Caco-2 (cell line): ENCODE results near the gene GALNT8. TPM values are rescaled to one million over a fixed set of nuclear protein-coding genes. Genes with fewer than 3 reads are reported as not detected.
"Not testable (repeated sequence)": the region's sequence is repeated elsewhere in the genome, so short reads cannot be mapped to it uniquely, and the experiment has no call there.

Source experiments
- BruUV-seq: library from RNA; stranded (reverse); fragments of 400-500 nt; replicated peaks from 2 replicates; lab custom pipeline; 2021; lab: Mats Ljungman, UMichigan
- CTCF ChIA-PET: fragments of 300-600 bp; sonication (Branson Sonifier 250); formaldehyde crosslinking; loops from one replicate; lab custom pipeline; 2022; ENCODE audit warnings: antibody characterized with exemption; lab: Charles Lee
- POLR2A ChIA-PET: fragments of 300-600 bp; sonication (Branson Sonifier 250); formaldehyde crosslinking; loops from one replicate; lab custom pipeline; 2022; ENCODE audit warnings: antibody characterized with exemption; lab: Charles Lee
- DNase-seq, 2 experiments: peaks; one replicate each; pipeline versions ENCODE4 v3.0.0 to v3.0.0-alpha.2; 2020 to 2022
- H3K27me3 ChIP-seq: replicated peaks from 2 replicates; pipeline ENCODE4 v1.6.0; 2011; ENCODE audit warnings: low read length; ENCODE audit not compliant: control insufficient read depth, insufficient read depth
- H3K36me3 ChIP-seq: 2 replicates; pipeline ENCODE4 v1.5.1; 2011; ENCODE audit warnings: low read length; ENCODE audit not compliant: control insufficient read depth, insufficient read depth
- H3K4me1 ChIP-seq: fragments of 250-450 bp; sonication (Bioruptor Pico); 2 replicates; pipeline ENCODE4 v1.5.1; 2020; ENCODE audit warnings: mild to moderate bottlenecking
- H3K4me3 ChIP-seq: 2 replicates; pipeline ENCODE4 v1.5.1; 2011; ENCODE audit warnings: low read depth, mild to moderate bottlenecking, control low read depth, low read length
- H3K9me3 ChIP-seq: fragments of 250-450 bp; sonication (Bioruptor Pico); 2 replicates; pipeline ENCODE4 v1.5.1; 2020; ENCODE audit warnings: mild to moderate bottlenecking, moderate library complexity
- H3K27ac Mint-ChIP-seq: one replicate; pipeline ENCODE4 v1.8.0; 2022; ENCODE audit warnings: mixed read lengths; ENCODE audit not compliant: unreplicated experiment
- H3K27me3 Mint-ChIP-seq: one replicate; pipeline ENCODE4 v1.8.0; 2022; ENCODE audit warnings: mixed read lengths; ENCODE audit not compliant: insufficient read depth, unreplicated experiment
- H3K36me3 Mint-ChIP-seq: one replicate; pipeline ENCODE4 v1.8.0; 2022; ENCODE audit warnings: mild to moderate bottlenecking, mixed read lengths; ENCODE audit not compliant: insufficient read depth, unreplicated experiment
- H3K4me1 Mint-ChIP-seq: one replicate; pipeline ENCODE4 v1.8.0; 2022; ENCODE audit warnings: low read depth, mixed read lengths; ENCODE audit not compliant: unreplicated experiment
- H3K4me3 Mint-ChIP-seq: one replicate; pipeline ENCODE4 v1.8.0; 2022; ENCODE audit warnings: mild to moderate bottlenecking, moderate library complexity, mixed read lengths; ENCODE audit not compliant: unreplicated experiment
- H3K9me3 Mint-ChIP-seq: one replicate; pipeline ENCODE4 v1.8.0; 2022; ENCODE audit warnings: mixed read lengths; ENCODE audit not compliant: unreplicated experiment
- intact Hi-C: fragments of 100-400 bp; cut with micrococcal nuclease; formaldehyde crosslinking; loops from one replicate; pipeline ENCODE4 v1.10.0; 2022; ENCODE audit not compliant: unreplicated experiment
- total RNA-seq: library from RNA; stranded (reverse); gene quantifications from 2 replicates; pipeline ENCODE4 v1.2.3, GENCODE V29; 2022
- TF ChIP-seq, protein P1 (sequence below), 2 experiments: fragments of 200-600 bp in 1 of 2; IDR thresholded peaks; 1 replicate in 1 of 2; 2 replicates in 1 of 2; pipeline versions ENCODE4 v1.5.1 to v1.8.0; 2011 to 2022; ENCODE audit warnings: antibody characterized with exemption in 1 of 2, control low read depth in 1 of 2, inconsistent platforms in 1 of 2, low read depth in 1 of 2, low read length in 1 of 2, mild to moderate bottlenecking in 1 of 2, moderate library complexity in 1 of 2; ENCODE audit not compliant: insufficient read depth in 1 of 2, severe bottlenecking in 1 of 2, unreplicated experiment in 1 of 2

Gene GALNT8
- total RNA-seq, 1 experiment from 2014 or later = not detected

DNA sequence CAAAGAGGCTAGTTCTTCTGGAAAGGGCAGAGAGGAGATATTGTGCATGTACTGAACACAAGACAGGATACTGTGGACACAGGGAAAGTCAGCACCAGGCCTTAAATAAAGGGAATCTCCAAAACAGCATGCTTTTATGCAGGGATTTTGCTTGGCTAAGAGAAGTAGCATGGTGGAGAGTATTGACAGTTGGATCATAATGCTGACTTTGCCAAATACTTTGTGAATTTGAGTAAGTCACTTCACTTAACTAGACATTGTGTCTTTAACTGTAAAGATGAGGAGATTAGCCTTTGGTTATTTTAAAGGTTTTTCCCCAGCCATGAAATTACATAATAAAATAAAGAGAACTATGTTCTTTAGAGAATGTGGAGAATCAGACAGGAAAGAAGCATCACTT lies 24.5 kb downstream of the GALNT8 start:
- ChIA-PET POLR2A (no interaction called here), CTCF (no interaction called here)
- Histone ChIP-seq H3K36me3 (no peaks in the 10 kb centered on the region), H3K4me3 (no peak overlapping the region), H3K27me3 (no peaks in the 10 kb centered on the region), H3K9me3 (no peaks in the 10 kb centered on the region), H3K4me1 (no peaks in the 10 kb centered on the region)
- Mint-ChIP-seq H3K27me3 (peaks cover 25% of the 10 kb centered on the region), H3K9me3 (no peaks in the 10 kb centered on the region), H3K4me3 (no peak overlapping the region), H3K27ac (no peak overlapping the region), H3K4me1 (no peaks in the 10 kb centered on the region), H3K36me3 (no peaks in the 10 kb centered on the region)
- DNase-seq = no peak
- TF ChIP-seq, protein P1, sequence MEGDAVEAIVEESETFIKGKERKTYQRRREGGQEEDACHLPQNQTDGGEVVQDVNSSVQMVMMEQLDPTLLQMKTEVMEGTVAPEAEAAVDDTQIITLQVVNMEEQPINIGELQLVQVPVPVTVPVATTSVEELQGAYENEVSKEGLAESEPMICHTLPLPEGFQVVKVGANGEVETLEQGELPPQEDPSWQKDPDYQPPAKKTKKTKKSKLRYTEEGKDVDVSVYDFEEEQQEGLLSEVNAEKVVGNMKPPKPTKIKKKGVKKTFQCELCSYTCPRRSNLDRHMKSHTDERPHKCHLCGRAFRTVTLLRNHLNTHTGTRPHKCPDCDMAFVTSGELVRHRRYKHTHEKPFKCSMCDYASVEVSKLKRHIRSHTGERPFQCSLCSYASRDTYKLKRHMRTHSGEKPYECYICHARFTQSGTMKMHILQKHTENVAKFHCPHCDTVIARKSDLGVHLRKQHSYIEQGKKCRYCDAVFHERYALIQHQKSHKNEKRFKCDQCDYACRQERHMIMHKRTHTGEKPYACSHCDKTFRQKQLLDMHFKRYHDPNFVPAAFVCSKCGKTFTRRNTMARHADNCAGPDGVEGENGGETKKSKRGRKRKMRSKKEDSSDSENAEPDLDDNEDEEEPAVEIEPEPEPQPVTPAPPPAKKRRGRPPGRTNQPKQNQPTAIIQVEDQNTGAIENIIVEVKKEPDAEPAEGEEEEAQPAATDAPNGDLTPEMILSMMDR (IDR thresholded peaks at IDR 0.05; ENCODE audit: insufficient read depth in 1 of 2, low read depth in 1 of 2, low read length in 1 of 2, severe bottlenecking in 1 of 2, unreplicated experiment in 1 of 2) = no peak
- BruUV-seq = no TSS peak
- intact Hi-C loops = no loop called here

- no peak overlapping the region for H3K4me3 Mint-ChIP-seq
- CTCF ChIA-PET = no interaction called here
Observed at GRCh38 chr12:4745249-4745648, 25.0 kb downstream of the GALNT8 start.

DNA sequence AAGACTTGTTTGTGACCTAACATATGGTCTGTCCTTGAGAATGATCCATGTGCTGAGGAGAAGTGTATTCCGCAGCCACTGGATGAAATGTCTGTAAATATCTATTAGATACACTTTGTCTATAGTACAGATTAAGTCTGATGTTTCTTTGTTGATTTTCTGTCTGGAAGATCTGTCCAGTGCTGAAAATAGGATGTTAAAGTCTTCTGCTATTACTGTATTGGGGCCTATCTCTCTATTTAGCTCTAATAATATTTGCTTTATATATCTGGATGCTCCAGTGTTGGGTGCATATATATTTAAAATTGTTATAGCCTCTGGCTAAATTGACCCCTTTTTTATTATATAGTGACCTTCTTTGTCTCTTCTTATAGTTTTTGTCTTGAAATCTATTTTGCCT lies 31.5 kb downstream of the GALNT8 start:
- H3K36me3 Mint-ChIP-seq, intact Hi-C loops, BruUV-seq, H3K9me3 ChIP-seq, H3K4me3 Mint-ChIP-seq, CTCF ChIA-PET, H3K27ac Mint-ChIP-seq, H3K4me1 ChIP-seq, H3K4me1 Mint-ChIP-seq, H3K36me3 ChIP-seq, H3K4me3 ChIP-seq, H3K27me3 ChIP-seq, DNase-seq, POLR2A ChIA-PET, H3K9me3 Mint-ChIP-seq: not testable (repeated sequence)
- H3K27me3 Mint-ChIP-seq = peaks cover 12% of the 10 kb centered on the region

More at GRCh38 chr12:4745249-4745648, 25.0 kb downstream of the GALNT8 start:
- Histone ChIP-seq H3K36me3 (no peaks in the 10 kb centered on the region), H3K27me3 (no peaks in the 10 kb centered on the region), H3K4me1 (no peaks in the 10 kb centered on the region), H3K9me3 (no peaks in the 10 kb centered on the region), H3K4me3 (no peak overlapping the region)
- Mint-ChIP-seq H3K27me3 (peaks cover 21% of the 10 kb centered on the region), H3K4me1 (no peaks in the 10 kb centered on the region), H3K27ac (no peak overlapping the region), H3K9me3 (no peaks in the 10 kb centered on the region), H3K36me3 (no peaks in the 10 kb centered on the region)
- POLR2A ChIA-PET = no interaction called here
- no TSS peak for BruUV-seq
- intact Hi-C loops = no loop called here
- TF ChIP-seq, protein P1 (IDR thresholded peaks at IDR 0.05; ENCODE audit: insufficient read depth in 1 of 2, low read depth in 1 of 2, low read length in 1 of 2, severe bottlenecking in 1 of 2, unreplicated experiment in 1 of 2) = no peak
- no peak for DNase-seq

GRCh38 chr12:4762773-4763172 lies 42.6 kb downstream of the GALNT8 start:
- no peak overlapping the region for H3K4me3 Mint-ChIP-seq
- CTCF ChIA-PET = no interaction called here
- H3K27me3 ChIP-seq = no peaks in the 10 kb centered on the region

More at GRCh38 chr12:4762773-4763172, 42.6 kb downstream of the GALNT8 start:
- POLR2A ChIA-PET = no interaction called here
- no peaks in the 10 kb centered on the region for H3K4me1 ChIP-seq
- no peak overlapping the region for H3K4me3 ChIP-seq
- Mint-ChIP-seq H3K27me3 (peaks cover 27% of the 10 kb centered on the region), H3K36me3 (no peaks in the 10 kb centered on the region), H3K9me3 (no peaks in the 10 kb centered on the region), H3K4me1 (no peaks in the 10 kb centered on the region), H3K27ac (no peak overlapping the region)
- no peaks in the 10 kb centered on the region for H3K36me3 ChIP-seq
- no peak for DNase-seq
- intact Hi-C loops = no loop called here
- BruUV-seq = no TSS peak
- TF ChIP-seq, protein P1 (IDR thresholded peaks at IDR 0.05; ENCODE audit: insufficient read depth in 1 of 2, low read depth in 1 of 2, low read length in 1 of 2, severe bottlenecking in 1 of 2, unreplicated experiment in 1 of 2) = no peak
- no peaks in the 10 kb centered on the region for H3K9me3 ChIP-seq
